Measurements from ENCODE around the gene MUCL1.
"Not testable (repeated sequence)": the region's sequence is repeated elsewhere in the genome, so short reads cannot be mapped to it uniquely, and the experiment has no call there.

Gene MUCL1

GRCh38 chr12:54853933-54854538 is at the start of gene MUCL1:
TSS of gene MUCL1 (plus strand) at chr12:54854516. CDS start at chr12:54854583, 67 bp downstream.
- DNase-seq = peak; percentile 48 to 72

GRCh38 chr12:54821676-54822075 is 32.6 kb upstream of the MUCL1 start:
- DNase-seq = no peak

GRCh38 chr12:54824402-54824801 is 29.9 kb upstream of the MUCL1 start:
- peak in 1 of 2 experiments; percentile 12 for DNase-seq

GRCh38 chr12:54829511-54829910 is 24.8 kb upstream of the MUCL1 start:
- no peak for DNase-seq

GRCh38 chr12:54830199-54830598 is 24.1 kb upstream of the MUCL1 start:
- no peak for DNase-seq

- no peak for DNase-seq
Measured at GRCh38 chr12:54831631-54832030, 22.7 kb upstream of the MUCL1 start.

GRCh38 chr12:54840244-54840865 is 14.0 kb upstream of the MUCL1 start:
- no peak for DNase-seq

- DNase-seq = no peak
Measured at GRCh38 chr12:54857406-54857805, 3.1 kb downstream of the MUCL1 start.

- no peak for DNase-seq
Measured at GRCh38 chr12:54858562-54858961, 4.2 kb downstream of the MUCL1 start.

GRCh38 chr12:54859502-54859901 is 5.2 kb downstream of the MUCL1 start:
- no peak for DNase-seq

- DNase-seq = no peak
Measured at GRCh38 chr12:54861927-54862326, 7.6 kb downstream of the MUCL1 start.

- DNase-seq = no peak
Measured at GRCh38 chr12:54863948-54864618, 9.8 kb downstream of the MUCL1 start.

- DNase-seq = no peak
Measured at GRCh38 chr12:54865683-54866324, 11.5 kb downstream of the MUCL1 start.

GRCh38 chr12:54868690-54869089 is 14.4 kb downstream of the MUCL1 start:
- no peak for DNase-seq

- DNase-seq = no peak
Measured at GRCh38 chr12:54870048-54870447, 15.7 kb downstream of the MUCL1 start.

- no peak for DNase-seq
Measured at GRCh38 chr12:54870617-54871016, 16.3 kb downstream of the MUCL1 start.

GRCh38 chr12:54879150-54879549 is 24.8 kb downstream of the MUCL1 start:
- no peak for DNase-seq

GRCh38 chr12:54879579-54879978 is 25.3 kb downstream of the MUCL1 start:
- DNase-seq = no peak

GRCh38 chr12:54882079-54882478 is 27.8 kb downstream of the MUCL1 start:
- peak; percentile 39 for DNase-seq

- not testable (repeated sequence) for DNase-seq
Measured at GRCh38 chr12:54882597-54882996, 28.3 kb downstream of the MUCL1 start.

- not testable (repeated sequence) for DNase-seq
Measured at GRCh38 chr12:54888428-54888827, 34.1 kb downstream of the MUCL1 start.

GRCh38 chr12:54890339-54890738 is 36.0 kb downstream of the MUCL1 start:
- DNase-seq = no peak

GRCh38 chr12:54891717-54892478 is 37.6 kb downstream of the MUCL1 start:
- no peak for DNase-seq

Data from Kasumi-1 (cell line).